HG03460 (cell line): ENCODE data around the gene SLC6A17.

Experiments
- ATAC-seq: cut with Tn5 transposase; IDR thresholded peaks from one replicate; pipeline ENCODE4 v1.9.1; 2021; ENCODE audit not compliant: unreplicated experiment

Gene SLC6A17

DNA sequence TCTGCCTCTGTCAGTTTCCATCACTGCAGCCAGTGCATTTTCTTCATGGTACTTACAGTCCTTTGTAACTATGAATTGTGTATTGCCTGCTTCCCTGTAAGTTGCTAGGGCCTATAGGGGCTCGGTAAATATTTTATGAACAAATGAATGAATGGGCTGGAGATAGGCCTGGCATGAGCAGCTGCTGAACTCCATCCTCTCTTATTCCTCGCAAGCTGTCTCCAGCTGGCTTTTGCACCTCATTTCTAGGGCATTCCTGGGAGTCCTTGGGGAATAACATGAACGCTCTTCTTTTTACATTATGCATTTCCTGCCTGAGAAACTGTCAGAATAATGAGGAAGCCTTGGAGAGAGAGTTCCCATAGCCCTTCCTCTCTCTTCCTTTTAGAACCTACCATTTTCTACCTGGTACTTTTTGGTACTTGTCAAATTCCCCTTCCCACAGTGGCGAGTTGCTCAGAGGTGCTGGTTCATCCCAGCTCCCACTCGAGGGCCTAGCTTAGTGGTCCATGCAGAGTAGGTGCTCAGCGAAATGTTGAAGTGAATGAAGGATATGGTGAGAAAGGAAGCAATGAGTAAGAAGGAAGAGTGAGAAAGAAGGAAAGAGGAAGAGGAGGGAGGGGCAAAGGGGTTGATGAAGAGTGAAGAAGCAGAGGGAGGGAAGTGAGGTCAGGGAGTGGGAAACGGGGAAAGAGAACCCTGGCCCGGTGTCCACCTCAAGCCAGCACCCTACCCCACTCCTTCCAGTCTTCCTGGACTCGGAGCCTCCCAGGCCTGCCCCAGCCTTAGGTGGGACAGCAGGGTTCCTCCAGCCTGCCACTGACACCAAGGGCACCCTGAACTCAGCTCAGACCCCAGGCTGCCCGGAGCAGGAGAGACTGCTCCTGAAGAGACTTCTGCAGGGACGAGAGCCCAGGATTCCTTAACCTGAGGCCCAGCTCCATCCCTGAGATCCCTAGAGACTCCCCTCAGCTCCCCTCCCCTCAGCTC, 89.4 kb downstream of the SLC6A17 start:
- no peak for ATAC-seq

DNA sequence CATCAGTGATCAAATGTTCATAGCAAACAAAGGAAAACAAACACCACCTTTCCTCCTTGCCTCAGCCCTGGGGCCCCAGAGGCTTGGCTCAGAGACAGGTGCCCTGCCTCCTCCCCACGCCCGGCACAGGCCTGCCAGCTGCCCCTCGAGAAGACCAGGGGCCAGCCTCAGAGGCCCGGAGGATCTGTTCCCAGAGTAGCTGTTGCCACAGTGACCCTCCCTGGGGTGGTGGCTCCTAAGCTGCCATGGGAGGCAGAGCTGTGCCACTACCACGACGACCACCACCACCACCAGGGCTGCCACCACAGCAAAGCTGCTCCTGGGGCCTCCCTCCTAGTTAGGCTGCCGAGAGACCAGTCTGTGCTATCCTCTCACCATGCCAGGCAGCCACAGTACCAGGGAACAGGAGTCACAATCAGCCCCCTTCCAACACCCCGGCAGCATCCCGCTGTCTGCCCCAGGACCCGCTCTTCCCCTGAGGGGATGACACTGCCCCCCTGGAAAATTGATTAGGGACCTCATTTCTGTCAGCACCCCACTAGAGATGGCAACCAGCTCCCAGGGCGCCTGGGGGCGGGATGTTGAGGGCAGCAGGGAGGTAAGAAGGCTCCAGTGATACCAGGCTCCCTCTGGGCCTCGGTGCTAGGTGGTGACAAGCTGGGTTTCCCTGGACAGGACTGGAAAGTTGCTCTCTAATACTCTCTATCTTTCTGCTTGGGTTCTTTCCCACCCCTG, 90.3 kb downstream of the SLC6A17 start:
- no peak for ATAC-seq

DNA sequence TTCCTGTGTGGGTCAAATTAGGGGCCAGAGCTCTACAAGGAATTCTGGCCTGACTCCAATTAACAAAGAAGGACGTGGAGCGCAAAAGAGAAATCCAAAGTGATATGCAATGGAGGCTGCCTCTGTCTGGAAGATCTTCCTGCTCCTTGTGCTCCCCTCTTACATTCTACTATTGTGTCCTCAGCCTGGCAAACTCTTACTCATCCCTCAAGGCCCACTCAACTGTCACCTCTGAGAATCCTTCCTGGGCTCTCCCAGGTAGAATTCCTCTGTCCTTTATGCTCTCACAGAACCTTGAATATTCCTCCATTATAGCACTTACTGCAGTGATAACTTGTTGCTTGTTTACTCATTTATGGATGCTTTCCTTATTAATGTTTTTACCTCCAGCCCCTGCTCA, 91.2 kb downstream of the SLC6A17 start:
- ATAC-seq, result no peak

DNA sequence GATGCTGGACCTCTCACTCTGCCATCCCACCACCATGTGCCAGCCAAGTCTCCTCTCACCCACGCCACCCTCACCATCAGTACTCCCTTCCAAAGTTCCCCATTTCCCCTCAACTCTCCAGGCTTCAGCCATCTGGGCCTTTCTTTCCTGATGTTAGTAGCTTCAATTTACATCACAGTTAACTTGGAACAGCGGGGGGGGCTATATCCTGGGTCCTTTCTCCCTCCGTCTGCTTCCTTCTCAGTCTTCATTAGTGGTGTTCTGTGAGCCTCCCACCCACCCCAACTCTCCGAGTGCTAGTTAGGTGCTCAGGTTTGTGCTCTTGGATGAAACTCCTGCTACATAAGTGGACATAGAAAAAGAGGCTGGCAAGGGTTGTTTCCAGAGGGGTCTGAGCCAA, 91.8 kb downstream of the SLC6A17 start:
- ATAC-seq, result no peak

DNA sequence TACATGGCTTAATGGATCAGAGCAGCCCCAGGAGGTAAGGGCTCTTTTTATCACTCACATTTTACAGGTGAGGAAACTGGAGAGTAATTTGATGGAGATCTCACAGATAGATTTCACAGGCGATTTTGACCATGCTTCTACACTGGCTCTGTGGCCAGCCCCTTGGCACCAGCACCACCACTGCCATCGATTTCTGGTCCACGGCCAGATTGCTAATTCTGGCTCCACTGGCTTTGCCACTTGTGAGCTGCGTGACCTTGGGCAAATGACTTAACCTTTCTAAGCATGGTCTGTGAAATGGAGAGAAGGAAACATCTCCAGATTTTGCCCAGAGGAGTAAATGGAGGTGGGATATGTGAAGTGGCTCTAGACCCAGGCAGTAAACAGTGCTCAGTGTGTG, 92.4 kb downstream of the SLC6A17 start:
- ATAC-seq, result no peak

DNA sequence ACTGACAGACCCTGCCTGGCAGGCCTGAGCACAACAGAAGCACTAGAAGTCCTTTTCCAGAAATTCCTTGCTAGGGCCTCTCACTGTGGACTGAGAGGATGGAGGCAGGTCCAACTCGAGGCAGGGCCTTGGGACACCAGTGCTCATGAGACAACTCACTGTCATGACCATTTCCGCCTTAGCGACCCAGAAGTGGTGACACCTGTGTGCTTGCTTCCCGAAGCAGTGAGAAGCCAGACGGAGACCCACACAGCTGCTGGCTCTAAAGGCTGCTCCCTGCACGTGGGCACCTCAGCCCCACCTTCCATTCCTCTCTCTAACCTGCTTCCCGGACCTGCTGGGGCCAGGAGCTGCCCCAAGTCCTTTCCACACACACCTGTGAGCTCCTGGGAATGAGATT, 92.9 kb downstream of the SLC6A17 start:
- ATAC-seq, result no peak

DNA sequence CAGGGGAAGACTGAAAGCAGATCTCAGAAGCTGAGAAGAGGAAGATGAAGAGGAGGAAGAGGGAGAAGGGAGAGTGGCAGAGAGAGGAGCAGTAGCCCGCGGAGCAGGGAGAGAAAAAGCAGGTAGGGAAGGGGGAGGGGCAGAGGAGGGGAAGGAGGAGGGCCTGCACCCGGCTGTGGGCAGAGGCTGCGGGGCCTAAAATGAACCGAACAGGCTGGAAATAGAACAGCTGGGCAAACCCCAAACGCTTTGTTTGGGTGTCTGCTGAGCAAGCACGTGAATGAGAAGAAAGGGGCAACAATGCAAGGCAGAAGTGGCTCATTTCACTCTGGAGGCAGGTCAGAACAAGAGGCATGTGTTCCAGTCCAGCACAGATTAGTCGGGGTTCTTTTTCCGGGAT, 93.3 kb downstream of the SLC6A17 start:
- peak; percentile 63 for ATAC-seq

DNA sequence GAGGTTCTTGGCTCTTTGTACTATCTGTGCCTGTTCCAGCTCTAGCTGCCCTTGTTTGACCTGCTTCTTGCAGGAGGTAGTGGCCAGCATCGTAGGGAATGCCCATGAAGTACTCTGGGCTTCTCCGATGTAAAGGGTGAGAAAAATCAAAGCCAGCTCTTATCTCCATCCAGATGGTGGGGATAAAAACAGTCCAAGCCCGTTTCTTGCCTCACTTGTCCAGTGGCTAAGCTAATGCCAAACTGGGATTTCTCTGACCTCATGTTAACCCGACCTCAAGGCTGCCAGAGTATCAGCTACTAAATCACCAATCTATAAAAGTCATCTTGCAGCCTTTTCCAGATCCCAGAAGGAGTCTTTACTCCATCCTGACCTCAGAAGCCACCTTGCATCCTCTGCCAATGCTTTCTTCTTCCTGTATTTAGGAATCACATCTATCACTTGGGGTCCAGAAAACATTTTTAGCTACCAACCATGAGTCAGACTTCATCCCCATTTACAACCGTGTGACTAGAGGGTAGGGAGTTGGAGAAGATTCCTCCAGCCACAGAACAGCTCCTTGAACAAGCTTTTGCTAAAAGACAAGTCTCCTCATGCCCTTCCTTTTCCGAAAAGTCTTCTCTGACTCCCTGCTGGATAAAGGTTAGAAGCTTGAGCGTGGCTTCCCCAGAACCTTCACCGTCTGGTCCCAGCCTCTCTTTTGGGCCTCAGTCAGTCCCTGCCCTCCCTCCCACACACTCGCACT, 95.8 kb downstream of the SLC6A17 start:
- ATAC-seq, result no peak

DNA sequence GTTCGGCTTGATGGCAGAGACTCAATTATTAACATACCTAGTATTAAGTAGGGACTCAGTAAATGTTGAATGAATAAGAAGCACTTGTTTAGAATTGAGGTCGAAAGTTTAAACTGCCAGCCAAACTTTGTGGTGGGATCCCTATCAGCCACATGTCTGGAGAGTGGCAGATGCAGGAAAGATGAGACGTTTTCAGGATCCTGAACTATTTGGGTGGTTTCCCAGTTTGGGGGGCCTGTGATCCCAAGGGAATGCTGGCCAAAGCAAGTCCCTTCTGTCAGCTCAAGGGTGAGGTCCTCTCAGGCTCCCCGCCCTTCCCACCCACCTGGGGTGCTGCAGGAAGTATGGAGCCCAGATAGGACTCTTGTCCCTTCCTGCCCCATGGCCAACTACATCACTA, 98.5 kb downstream of the SLC6A17 start:
- no peak for ATAC-seq

DNA sequence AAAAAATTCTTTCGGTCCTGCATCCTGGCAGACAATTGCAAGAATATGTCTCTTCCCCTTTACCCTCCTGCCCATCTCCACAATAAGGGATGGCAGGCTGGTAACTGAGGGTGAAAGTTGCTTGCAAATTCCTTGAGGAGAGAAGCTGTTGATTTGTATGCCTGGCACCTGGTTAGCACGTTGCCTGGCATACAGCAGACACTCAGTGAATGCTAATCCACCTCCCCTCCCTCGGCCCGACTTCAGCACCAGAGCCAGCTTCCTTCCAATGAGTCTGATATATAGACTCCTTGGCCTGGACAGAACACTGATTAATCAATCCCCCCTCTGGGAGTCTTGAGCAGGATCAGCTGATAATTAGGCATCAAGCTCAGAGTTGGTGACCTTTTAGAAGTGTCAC, 99.0 kb downstream of the SLC6A17 start:
- ATAC-seq, result no peak

DNA sequence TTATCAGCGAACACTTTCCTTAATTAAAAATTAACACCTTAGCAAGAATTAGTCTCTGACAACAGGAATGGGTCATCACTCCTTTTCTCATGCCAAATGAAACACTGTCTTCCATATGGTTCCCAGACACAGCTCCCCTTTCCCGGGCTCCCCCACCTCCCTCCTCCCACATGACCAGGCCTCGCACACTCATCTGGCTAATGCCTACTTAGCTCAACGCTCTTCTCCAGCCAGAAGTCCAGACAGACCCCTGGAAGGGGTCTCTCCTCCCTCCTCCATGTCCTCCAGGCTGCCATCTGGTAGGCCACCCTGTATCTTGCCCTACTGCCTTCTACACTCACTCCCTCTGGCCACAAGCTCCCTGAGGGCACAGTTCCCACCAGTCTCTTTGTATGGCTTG, 99.7 kb downstream of the SLC6A17 start:
- ATAC-seq, result no peak

DNA sequence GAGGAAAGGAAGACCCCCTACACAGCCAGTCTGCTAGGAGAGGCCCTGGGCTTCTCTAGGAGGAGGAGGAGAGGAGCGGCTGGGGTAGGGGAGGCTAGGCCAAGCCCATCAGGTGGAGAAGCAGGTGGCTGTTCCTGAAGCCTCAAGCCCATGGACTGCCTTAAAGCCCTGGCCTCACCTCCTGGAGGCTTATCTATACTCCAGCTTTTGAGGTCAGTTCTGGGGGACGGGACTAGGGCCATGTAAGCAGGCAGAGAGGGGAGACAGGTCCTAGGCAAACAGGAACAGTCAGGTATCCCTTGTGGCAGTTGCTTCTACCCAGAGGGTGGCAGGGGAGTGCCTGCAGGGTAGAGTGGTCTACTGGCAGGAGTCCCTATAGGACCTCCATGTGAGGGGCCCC, 100.5 kb downstream of the SLC6A17 start:
- ATAC-seq, result no peak
